TTC549 (cell line): ENCODE data around the gene RGPD6.
"Not testable (repeated sequence)": the region's sequence is repeated elsewhere in the genome, so short reads cannot be mapped to it uniquely, and the experiment has no call there.

Experiments
- FAIRE-seq: peaks from 2 replicates; lab custom pipeline; 2012; peaks lifted over from hg19 to GRCh38; lab: Jason Lieb, UNC

The RGPD6 gene

DNA sequence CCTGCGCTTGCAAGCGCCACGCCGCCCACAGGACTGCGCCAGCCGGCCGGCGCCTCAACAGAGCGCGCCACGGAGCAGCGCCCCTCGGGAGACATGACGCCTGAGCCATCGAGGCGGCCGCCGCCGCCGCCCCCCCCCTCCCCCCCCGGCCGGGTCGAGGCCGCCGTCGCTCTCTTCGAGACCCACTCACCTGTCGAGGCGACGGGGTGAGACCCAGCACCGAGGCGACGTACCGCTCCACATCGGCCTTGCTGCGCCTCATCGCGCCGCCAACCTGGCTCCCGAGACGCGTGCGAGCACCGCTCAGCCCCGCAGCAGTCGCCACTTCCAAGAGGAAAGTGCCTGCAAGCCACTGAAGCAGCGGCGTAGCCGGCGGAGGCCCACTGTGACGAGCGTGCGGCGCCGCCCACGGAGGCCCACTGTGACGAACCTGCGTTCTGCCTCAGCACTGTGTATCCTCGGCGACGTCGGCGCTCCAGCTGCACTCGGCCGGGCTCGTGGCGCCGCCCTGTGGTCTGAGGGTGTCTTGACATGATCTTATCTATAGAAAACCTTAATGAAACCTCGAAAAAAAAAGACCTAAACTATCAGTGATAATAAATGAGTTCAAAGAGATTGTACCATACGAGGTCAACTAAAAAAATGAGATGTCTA is at the start of gene RGPD6:
Gene RGPD6 (minus strand): TSS at position 460 of the 654 bp plus-strand sequence. CDS start 198 bp downstream, at position 262.
- peak; percentile 33 for FAIRE-seq

DNA sequence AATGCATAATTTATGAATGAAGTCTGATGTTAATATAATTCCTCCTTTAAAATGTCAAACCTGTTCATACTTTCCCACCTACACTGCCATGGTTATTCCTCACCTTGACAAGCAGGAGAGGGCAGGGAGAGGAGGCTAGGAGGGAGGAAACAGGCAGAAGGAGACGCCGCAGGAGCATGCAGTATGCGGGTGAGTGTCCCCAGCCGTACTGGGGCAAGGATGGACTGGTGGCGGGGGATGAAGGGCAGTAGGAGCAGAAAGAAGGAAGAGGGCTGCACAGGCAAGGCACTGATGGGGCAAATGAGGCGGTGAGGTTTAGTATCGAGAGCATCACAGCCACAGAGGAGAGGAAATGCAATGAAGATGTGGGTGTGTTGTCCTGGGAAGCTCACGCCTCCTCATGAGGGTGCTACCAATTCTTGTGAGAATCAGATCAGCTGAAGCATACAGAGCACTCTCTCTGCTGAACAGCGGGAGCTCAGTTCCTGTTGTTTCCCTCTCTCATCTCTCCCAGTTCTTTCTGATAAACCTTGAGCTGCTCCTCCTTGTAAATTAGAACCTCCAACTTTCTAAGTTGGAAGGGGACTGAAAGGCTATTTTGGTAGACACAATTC is 42.4 kb upstream of the RGPD6 start:
- FAIRE-seq = not testable (repeated sequence)

DNA sequence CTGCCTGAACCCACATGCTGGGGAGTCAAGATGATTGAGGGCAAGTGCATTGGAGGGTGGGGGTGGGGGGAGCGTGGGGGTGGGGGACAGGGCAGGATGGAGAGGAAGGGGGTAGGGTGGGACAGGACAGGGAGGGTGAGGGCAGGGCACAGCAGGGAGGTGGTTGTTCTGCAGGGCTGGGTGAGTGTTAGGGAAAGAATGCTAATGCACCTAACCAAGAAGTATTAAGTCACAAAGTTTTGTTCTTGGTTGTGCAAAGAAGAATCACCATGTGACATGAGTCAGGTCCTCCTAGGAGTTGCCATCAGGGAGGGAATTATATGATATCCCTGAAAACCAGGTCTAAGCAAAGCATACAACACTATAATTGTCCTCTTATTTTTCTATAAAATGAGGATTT is 36.9 kb upstream of the RGPD6 start:
- not testable (repeated sequence) for FAIRE-seq

DNA sequence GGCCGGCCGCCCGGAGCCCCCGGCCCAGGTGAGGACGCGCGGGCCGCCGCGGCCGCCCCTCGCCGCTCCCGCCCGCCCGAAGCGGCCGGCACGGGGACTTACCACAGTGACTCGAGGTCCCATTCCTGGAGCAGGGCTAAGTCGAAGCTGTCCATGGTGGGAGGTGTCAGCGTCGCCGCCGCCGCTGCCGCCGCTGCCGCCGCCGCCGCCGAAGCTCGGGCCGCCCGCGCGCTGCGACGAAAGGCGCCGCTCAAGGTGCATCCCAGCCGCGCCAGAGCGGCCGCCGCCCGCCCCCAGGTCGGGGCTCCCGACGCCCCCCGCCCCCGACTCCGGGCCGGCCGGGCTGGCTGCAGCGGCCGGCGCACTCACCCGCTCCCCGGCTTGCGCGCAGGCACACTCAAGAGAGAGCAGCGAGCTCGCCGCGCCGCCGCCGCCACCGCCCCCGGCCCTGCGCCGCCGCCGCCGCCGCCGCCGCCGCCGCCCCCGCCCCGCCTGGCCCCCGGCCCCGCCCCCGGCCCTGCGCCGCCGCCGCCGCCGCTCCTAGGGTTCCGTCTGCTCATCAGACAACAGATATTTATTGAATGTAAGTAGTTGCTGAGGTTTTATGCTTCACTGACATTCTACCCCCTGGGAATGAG is 33.7 kb upstream of the RGPD6 start:
- FAIRE-seq = not testable (repeated sequence)

DNA sequence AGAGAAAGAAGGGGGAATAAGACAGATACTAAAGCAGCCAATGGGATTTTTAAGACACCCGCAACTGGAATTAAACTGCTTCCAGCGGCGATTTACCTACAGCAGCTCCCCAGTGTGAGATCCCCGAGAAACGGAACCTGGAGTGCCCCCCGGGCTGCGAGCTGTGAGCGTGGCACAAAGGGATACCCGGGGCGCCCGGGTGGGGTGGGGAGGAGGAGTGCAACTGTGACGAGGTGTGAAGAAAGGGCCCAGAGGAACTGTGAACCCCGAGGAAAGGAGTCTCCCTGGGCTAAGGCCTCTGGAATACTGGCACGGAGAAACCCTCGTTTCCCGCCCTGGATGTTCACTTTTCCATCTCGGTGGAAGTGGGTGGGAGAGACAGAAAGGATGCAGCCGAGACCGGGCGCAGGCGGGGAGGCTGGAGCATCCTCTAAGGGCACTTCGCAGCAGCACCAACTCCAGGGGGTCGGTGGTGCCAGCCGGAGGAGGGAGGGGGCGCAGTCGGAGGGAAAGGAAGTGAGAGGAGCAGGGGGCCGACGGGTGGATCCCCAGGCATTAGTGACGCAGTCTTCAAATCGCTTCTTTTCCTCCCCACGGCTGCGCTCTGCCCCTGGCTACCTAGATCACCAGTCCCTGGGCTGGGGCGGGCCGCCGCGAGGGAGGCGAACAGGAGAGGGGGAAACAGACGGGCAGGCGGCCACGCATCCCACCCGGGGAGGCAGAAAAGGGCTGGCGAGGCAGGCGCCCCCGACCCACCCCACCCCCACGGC is 33.0 kb upstream of the RGPD6 start:
- not testable (repeated sequence) for FAIRE-seq

DNA sequence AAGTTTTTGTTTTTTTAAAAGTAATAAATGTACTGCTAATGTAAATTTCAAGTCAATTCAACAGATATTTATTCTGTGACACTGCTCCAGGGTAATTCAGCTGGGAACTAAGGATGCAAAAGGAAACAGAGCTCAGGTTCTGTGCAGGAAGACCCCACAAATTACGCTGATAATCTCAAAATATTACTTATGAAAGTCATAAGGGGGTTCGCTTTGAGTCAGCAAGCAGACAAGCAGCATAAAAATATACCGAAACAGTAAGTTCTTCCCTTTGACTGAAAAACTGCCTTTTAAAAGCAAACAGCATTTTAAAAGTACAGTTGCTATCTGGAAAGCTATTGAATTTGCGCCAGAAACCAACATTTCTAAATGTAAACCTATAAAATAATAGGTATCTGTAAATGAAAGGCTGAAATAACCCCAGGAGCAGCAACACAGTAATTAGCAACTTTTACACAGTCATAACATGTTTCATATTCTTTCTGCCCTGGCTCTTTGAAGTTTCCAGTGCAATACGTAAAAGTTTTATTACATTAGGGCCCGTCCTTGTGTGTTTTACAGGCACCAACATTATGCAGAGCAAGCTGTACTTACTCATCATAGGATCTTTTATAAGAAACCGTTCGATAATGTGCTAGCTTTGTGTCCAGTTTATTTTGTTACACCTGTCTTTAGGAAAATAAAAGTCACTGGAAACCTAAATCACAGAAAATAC is 31.9 kb upstream of the RGPD6 start:
- FAIRE-seq = not testable (repeated sequence)

DNA sequence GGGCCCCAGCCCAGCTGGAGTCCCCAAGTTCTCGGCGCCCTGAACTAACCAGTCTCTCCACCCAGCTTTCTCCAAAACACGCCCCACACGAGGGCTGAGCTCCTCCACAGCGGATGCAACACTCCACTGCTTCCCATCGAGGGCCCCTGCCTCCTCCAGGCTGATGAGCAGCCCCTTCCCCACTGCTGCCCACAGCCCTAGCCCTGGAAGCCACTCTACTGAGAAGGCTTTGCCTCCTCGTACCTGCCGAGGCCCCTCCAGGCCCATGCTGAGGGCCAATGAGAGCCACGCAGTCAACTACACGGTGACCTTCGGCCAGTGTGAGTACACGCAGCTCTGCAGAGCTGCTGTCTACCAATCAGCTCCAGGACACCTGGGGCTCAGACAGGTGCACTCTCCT is 28.0 kb upstream of the RGPD6 start:
- not testable (repeated sequence) for FAIRE-seq

DNA sequence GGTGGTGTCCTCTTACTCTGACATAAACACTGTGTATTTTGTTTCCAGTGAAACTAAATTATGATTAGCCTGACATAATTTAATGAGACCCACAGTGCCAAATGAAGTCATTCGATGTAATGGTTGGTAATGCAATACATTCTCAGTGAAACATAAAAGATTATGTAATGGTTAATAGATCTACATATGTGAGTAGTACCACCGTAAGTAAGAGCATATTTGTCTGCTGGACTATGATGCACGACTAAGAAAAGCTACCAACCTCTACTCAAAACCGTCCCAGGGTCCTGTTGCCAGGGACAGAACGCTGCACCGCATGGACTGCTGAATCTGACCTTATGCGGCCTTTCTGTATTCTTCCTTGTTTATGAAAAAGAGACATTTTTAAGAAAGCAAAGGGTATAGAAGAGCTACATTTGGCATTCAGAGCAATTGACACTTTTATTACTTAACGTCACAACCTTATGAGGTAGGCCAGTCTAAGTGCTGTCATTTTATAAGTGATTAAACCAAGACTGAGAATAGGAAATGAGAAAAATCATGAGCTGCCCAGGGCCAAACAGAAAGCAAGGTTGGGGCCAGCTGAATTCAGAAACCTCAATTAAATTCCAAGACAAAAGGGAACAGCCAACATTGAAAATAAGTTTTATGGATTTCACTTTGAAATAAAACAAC is 27.0 kb upstream of the RGPD6 start:
- FAIRE-seq = not testable (repeated sequence)

DNA sequence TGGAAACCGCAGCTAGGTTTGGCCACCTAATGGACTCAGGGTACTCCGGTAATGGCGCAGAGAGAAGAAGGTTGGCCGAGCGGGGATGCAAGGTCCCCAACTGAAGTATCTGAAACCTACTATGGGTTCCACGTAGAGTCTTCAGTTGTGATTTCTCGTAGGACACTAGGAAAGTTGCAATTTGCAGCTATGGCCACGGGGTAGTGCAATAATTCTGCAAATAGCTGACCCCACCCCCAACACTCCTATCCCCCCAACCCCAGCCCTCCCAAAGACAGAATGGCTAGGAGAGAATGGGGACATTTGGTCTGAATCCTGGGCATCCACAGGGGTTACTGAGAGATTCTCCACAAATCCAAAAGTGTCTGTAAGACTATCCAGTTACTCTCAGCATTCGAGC is 25.1 kb upstream of the RGPD6 start:
- FAIRE-seq = not testable (repeated sequence)

DNA sequence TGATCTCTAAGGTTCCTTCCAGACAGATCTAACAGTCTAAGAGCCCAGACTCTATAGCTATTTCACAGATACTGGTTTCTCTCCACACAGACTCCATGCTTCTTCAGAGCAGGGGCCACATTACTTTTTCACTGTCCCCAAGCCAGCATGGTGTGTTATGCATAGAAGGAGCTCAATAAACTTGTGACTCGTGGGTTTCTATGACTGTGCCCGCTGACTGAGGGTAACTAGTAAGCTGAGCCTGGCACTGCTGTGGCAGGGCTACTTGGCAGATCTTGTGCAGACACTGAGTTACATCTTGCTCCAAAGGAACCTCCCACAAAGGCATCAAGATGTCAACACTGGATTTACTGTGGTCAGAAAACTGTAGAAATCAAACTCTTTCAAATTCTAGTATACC is 15.0 kb upstream of the RGPD6 start:
- FAIRE-seq = not testable (repeated sequence)

DNA sequence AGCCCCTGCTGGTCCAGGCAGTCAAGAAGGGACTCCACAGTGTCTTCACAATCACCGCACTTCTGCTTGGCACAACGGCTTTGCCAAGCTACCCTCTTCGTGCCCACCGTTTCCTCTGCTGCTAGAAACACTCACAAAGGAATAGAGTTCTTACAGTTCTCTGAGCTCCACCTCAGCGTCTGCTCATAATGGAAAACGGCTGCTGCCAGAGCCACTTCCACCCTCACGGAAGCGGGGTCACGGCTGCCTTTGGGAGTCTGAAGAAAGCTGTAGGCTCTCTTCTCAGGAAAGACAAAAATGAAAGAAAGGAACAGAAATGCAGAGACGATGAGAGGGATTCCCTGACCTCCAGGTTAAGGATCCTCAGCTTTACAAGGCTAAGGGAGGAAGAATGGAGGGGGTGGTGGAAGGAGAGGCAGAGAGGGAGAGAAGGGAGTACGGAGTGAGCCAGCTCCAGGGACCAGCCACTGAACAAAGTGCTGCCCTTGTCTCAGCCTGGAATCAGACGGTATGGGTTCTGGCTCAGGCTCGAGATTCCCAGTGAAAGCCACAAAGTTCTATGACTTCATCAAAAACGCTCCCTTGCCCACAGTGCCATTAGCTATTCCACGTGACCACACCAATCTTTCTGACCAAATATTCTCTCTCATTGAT is 12.8 kb upstream of the RGPD6 start:
- FAIRE-seq = not testable (repeated sequence)

DNA sequence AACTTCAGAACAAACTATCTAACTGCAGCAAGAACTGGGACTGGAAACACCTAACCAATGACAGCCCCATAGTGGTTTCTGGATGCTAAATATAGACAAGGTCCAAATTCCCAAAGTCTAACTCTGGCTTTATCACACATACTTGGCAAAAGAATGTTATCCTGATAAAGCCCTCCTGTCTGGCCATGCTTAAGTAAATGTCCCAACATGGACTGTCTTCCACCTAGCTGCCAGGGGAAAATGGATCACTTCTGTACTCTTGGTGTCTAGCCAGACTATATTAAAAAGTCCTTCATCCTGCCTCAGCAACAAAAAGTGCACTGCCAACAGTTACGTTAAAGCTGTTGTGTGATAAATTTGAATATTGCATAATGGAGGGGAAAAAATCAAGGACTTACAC is 11.5 kb upstream of the RGPD6 start:
- FAIRE-seq = not testable (repeated sequence)

DNA sequence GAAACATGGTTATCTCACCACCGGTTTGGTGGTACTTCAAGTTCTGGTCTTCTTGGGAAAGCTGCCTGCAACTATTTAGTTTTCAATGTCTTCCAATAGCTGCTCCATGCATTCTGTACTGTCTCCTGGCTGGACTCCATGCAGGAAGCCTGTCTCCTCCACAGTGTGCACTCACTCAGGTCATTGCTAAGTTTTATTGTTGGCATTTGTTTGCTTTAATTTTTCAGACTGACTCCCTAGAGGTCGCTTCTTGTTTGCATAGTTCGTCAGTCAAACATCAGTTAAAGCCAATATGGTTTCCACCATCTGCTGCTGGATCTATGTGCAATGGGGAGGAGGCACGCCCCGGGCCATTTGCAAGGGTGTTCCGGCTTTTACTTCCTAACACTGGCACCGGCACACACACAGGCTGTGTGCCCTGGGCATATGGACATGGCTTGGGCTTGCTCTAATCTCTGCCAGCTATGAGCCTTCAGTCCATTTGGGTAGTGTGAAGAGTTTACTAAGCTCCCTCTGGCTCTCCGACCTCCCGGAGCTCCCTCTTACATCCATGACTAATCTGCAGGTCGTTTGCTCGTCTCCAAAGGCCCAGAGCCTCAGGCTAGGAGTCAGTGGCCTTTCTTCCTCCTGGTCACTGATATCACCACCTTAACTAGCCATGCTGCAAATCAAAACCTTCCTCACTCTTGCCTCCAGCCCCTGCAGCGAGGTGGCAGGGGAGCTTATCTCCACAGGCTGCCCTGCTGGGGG is 2.4 kb upstream of the RGPD6 start:
- not testable (repeated sequence) for FAIRE-seq

DNA sequence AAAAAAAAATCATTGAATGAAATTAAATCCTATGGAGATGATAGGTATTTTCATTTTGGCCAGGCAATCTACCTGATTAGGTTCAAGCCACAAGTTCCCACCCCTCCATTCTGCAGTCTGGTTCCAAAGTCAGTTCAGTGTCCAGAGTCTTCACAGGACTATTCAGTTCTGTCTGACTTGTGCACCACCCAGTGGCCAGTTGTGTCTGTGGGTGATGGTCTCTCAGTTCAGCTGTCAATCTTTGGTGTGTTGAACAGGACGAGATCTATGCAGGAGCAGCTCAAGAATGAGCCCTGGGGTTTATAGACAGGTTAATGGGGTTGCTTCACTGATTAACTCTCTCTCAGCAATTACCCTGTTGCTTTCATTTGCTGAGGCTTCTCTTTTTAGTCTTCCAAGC is 1.4 kb upstream of the RGPD6 start:
- FAIRE-seq = not testable (repeated sequence)

DNA sequence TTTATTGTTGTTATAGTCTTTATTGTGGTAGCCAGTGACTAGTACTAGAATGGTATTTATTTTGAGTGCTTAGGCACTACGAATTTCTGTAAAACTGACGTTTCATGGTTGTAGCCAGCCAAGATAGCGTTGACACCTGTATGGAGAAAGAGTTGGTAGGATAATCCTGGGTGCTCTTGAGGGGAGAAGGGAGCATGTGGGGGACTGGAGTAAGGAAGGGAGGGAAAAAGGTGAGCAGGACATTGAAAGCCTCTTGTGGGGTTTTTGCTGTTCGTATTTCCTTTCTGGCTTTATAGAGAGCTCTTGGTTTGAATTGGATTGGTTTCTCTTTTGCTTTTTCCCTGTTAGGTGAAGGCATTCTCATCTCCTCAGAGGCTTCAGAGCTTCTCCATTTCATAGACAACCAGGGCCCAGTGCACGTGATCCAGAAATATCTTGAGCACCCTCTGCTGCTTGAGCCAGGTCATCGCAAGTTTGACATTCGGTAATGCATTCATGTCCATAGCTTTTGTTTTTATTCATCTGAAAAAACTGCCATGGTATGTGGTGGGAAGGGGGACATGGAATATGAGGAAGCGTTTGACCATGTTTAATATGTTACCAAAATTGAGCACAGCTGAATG is 77.2 kb downstream of the RGPD6 start:
- not testable (repeated sequence) for FAIRE-seq

DNA sequence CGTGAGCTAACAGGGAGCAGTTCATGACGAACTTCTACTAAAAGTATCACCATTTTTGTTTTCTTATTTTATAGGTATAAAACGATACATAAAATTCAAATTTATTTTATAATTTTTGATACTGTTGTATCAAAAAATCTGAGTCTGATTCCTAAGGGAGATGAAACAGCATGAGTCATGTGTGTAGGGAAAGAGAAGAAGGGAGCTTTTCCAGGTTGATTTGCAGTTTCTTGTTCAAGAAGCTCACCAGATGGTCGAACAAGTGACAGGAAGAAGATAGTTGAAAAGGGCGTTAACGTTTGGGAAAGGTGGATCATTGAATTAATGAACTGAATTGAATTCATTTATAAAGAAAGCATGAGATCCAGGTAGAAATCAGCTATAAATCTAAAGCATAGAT is 81.0 kb downstream of the RGPD6 start:
- not testable (repeated sequence) for FAIRE-seq

DNA sequence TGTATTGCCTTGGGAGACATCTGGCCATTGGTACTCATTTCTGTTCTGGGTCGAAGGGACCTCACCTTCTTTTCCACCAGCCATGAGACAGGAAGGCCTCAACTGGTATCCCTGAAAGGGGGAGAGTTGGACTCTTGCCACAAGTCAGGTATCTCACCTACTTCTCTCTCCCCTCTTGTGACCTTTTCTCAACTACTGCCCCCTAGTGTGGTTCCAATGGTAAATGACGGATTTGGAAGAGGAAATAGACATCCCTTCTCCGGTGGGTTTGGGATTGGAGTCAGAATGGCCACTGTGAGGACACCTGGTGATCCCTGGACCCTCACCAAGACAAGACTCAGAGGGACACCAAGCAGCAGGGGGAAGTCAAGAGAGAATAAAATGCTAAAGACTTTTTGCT is 82.5 kb downstream of the RGPD6 start:
- FAIRE-seq = not testable (repeated sequence)

DNA sequence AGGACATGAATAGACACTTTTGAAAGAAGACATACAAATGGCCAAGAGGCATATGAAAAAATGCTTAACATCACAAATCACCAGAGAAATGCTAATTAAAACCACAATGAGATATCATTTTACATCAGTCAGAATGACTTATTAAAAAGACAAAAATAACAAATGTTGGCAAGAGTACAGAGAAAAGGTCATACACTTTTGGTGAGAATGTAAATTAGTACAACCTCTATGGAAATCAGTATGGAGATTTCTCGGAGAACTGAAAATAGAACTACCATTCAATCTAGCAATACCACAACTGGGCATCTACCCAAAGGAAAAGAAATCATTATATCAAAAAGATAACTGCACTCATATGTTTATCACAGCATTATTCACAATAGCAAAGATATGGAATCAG is 88.0 kb downstream of the RGPD6 start:
- FAIRE-seq = not testable (repeated sequence)

DNA sequence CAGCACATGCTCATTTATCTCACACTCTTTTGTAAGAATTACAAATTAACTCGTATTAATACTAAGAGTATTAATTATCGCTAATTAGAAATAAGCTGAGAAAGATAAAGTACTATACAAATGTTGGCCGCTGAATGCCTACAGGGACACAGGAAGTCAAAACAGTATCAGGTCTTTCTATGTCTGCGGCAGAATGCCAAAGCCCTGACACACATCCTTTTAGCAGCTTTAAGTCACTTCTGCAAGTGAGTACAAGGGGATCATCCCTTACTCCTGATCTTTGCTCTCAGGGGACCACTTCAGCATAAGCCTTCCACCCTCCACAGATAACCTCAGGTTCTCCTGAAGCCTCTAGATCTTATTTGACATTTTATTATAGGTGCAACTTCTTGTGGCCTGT is 94.3 kb downstream of the RGPD6 start:
- not testable (repeated sequence) for FAIRE-seq

DNA sequence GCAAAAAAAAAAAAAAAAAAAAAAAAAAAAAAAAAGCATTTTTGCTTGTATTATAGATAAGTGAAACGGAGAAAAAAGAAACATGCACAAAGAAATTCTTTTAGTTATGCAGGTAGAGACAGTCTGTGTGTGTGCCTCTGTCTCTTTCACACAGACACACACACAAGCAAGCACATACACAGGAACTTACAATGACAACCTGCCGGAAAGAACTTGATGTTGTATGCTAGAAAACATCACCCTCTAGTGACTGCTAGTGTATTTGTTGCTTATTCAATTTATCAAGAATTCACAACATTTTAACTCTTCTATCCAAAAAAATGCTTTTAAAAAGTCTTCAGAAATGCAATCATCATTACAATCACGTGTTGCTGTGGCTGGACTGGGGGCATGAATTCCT is 95.8 kb downstream of the RGPD6 start:
- not testable (repeated sequence) for FAIRE-seq
